Stimulated activated CD4-positive, alpha-beta T cell treated with anti-CD3 and anti-CD28 coated beads, TNF-alpha, amount 100 ng/mL, for 24 hours (primary cell): ENCODE measurements around the gene CHN1.

ENCODE experiments used
- DNase-seq, 3 experiments: peaks; one replicate each; pipeline ENCODE4 v3.0.0-alpha.2; 2020; ENCODE audit warnings: low read depth in 3 of 3

CHN1 gene, protein sequence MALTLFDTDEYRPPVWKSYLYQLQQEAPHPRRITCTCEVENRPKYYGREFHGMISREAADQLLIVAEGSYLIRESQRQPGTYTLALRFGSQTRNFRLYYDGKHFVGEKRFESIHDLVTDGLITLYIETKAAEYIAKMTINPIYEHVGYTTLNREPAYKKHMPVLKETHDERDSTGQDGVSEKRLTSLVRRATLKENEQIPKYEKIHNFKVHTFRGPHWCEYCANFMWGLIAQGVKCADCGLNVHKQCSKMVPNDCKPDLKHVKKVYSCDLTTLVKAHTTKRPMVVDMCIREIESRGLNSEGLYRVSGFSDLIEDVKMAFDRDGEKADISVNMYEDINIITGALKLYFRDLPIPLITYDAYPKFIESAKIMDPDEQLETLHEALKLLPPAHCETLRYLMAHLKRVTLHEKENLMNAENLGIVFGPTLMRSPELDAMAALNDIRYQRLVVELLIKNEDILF

DNA sequence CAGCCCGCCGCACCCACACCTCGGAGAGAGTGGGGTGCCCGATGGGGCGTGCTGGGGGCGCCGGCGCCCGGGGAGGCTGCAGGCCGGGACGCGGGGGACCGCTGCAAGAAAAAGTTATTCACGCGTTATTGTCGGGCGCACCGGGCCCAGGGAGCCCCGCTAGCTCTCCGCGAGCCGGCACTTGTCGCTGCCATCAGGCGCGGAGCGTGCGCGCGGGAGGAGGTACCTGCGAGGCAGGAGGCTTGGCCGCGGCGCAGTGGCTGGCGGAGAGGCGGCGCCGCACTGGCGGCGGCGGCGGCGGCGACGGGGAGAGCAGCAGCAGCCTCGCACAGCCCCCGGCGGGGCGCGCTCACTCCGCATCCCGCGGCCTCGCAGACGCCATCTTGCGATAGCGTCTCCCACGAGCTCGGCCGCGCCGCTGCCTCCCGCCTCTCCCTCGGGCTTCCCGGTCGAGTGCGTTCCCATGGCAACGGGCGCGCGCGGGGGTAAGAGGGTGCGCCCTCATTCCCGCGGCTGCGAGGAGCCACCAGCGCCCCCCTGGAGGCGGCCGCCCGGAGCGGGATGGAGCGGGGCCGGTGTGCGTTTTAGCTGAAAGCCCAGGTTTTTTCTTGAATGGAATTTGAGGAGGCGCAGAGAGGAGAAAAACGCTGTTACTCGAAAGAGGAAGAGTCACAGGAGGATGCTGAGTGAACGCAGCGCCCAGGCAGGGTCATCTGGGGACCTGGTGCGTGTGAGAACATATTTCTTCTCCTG is at the start of gene CHN1:
Gene CHN1 (minus strand): TSS at position 402 of the 753 bp plus-strand sequence. CDS start 469 bp downstream, outside the sequence.
- peak; percentile 30 to 67 (median 36) for DNase-seq

DNA sequence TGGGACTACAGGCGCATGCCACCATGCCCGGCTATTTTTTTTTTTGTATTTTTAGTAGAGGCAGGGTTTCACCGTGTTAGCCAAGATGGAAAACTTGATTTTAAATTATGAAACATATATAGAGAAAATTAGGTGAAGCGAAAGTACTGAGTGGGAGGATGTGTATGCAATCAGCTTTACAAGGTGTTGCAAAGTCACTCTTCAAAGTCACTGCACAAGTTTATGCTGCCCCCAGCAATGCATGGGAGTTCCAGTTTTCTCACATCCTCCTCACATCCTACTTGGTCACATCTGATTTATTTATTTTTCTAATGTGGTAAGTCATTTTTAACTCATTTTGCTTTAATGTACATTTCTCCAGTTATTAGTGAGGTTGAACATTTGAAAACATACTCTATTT is 49.2 kb upstream of the CHN1 start:
- DNase-seq: no peak

DNA sequence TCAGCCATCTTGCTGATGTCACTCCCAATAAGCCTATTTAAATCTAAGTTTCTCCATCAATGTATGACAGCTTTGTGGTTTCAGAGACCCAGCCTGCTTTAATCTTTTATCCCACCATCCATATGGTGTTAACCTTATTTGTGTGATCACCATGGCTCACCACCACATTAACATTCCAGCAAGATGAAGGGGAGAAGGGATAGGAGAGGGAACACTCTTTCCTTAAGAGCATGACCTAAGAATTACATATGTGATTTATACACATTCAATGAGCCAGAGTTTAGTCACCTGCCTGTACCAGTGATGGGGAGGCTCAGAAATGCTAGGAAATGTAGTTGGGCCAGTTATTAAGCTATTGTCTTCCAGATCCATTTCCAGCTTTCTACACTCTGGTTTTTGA is 44.5 kb upstream of the CHN1 start:
- DNase-seq: no peak

DNA sequence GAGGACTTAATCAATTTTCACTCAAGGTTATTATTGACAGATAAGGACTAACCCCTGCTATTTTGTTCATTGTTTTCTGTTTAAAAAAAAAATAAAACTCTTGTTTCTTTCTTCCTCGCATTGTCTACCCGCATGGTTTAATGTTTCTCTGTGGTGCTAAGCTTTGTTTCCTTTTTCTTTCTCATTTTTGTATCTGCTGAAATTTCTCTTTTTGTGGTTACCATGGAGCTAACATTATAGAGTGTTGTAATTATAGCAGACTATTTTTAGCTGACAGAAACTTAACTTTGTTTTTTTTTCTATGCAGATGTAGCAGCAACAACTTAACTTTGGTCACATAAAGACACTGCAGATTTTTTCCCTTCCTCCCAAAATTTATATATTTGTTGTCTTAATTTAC is 43.1 kb upstream of the CHN1 start:
- no peak for DNase-seq

DNA sequence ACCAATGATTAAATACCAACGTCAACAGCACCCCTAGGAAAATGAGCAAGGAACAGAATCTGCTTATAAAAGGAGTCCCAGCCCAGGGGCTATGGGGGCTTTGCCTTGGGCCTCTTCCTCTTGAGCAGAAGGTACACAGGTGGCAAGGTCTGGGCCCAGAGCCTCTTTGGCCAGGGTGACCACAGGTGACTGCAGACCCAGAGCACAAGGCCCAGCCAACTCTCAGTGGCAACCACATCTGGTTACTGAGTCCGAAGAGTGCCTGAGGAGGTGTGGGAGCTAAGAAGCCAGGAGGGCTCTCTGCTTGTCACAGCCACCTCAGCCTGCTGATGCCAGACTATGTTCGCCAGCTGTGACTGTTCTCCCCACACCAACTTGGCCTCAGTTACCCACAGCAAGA is 34.3 kb upstream of the CHN1 start:
- no peak for DNase-seq

DNA sequence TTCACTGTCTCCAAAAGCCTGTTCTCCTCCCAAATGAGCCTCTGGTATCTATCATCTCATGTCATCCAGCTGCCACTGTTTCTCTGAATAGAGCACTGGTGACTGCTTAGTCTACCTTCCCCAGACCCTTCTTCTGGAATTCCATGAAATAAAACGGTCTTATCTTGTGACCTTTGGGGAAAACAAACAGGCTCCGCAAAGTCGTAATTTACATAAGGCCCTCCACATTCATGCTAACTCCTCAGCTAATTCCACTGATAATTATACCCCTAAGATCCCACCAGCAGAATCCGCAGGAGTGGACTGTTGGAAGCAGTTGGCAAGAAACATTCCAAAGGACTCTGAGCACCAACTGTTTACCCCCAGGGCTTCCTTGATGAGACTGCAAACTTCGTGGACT is 33.9 kb upstream of the CHN1 start:
- no peak for DNase-seq

DNA sequence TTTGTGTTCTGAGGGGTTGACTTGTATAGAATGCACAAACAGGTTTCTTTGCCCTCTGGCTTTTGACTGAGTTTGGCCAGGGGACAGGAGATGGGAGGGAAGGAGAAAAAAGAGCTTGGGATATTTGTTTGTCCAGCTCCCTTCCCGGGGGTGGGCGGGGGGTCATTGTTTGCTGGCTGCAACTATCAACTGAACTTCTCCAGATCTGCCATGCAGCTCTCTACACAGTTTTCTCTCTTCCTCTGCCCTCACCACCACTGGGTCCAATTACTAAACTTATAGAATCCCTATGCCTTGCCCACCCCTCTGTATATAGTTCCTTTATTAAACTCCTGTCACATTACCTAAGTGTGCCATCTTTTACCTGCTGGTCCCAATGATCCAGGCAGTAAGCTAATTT is 32.8 kb upstream of the CHN1 start:
- no peak for DNase-seq

DNA sequence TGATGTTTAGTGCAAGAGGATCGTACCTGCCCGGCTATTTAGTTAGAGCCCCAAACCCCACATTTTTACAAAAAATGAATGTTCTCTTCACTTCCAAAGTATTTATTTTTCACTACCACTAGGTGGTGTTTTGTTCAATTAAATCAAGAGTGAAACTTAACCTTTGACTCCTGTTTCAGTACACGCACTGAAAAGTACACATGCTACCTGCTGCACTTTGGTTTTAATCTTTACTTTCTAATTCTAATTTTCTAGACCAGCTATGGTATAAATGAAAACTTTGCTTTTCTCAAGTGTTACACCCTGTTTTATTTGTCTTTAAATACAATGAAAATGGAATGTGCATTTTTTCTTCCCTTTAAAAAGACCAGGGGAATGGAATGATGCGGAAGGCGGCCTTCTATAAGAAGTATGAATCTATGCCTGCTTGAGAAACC is 31.4 kb upstream of the CHN1 start:
- no peak for DNase-seq

DNA sequence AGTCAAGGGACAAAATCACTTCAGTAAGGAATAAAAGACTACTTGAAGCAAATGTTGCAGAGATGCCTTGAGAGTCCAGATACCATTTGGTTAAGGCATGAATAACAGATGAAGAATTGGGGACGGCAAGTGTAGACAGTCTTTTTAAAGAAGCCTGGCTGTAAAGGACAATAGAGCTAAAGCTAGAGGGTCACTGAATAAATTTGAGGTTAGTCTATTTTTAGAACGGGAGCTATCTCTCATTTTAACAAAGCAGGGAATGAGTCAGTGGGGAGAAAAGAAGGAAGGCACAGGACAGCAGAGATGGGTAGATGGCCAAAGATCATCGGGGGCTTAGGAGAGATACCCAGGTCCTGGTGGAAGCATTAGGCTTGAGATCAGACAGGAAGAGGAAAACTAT is 30.6 kb upstream of the CHN1 start:
- DNase-seq: no peak

DNA sequence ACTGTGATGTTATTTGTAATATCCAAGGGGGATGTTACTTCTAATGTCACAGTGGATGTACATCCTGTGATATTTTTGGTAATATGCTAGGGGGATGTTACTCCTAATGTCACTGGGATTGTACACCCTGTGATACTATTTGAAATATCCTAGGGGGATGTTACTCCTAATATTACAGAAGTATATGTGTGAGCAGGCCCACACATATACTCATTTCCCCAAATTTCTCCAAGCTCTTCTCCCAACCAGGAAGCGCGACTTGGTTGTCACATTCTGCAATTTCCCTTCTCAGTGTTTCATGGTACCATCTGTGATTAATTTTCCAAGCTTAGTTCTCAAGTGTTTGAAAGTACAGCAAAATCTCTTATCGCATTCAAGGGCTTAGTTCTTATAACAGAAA is 29.5 kb upstream of the CHN1 start:
- DNase-seq: no peak

DNA sequence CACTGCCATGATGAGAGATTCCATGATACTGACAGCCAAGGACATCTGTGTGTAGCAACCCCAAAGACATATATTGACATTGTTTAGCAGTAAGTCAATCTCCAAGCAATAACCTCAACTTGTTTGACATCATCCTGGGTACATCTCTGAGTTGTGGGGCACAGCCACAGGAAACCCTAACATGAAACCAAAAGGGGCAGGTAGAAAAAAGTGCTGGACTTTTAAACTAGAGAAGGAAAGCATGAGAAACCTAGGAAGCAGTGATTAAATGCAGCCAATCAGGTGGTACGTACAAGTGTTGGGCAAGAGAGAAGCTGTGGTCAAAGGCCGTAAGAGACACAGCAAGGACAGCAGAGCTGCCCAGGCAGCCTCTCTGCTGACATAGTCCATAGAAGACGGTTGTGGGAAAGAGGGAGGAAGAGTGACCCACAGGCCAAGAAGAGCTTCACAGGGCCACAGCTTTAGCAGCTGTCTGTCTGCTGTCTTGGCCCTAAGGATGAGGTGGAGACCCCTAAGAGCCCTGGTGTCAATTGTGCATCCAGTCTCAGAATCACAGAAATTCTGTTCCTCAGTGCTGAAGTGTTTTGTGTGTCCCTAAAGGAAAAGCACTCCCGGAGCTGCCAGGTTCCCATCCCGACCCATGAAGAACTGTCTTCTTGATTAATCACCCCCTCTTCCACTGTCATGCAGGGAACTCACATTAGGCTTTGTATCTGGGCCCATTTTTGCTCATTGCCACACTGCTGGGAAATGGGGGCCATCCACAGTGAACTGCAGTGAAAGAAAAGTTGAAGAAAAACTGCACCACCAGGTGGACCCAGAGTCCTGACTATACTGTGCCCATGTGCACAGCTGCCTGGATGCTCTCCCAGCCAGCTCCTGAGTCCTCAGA is 25.4 kb upstream of the CHN1 start:
- no peak for DNase-seq

DNA sequence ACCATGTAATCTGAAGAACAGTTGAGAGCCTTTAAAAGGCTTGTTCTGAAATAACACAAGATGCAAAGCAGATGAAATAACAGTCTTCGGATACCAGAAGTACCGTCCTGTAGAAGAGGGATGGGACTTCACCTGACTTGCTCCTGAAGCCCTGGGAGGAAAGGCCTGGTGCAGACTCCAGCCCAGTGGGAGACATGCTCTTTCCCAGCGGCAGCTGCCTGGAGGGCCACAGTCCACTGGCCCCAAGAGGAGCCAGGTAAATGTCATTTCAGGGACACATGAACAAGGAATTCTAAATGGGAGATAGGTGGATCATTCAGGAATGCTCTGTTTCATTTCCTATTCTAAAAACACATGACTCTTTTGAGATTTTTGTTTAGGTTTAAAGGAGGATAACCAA is 22.6 kb upstream of the CHN1 start:
- no peak for DNase-seq

DNA sequence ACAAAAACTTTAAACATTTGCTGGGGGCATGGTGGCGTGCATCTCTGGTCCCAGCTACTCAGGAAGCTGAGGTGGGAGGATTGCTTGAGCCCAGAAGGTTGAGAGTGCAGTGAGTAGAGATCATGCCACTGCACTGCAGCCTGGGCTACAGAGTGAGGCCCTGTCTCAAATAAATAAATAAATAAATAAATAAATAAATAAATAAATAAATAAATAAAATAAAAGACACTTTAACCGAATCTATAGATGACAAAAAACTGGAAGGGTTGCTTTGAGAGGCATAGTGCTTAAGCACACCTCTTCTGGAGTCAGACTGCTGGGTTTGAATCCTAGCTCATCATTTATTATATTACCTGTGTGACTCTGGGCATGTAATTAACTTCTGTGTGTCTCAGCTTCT is 21.2 kb upstream of the CHN1 start:
- DNase-seq: no peak

DNA sequence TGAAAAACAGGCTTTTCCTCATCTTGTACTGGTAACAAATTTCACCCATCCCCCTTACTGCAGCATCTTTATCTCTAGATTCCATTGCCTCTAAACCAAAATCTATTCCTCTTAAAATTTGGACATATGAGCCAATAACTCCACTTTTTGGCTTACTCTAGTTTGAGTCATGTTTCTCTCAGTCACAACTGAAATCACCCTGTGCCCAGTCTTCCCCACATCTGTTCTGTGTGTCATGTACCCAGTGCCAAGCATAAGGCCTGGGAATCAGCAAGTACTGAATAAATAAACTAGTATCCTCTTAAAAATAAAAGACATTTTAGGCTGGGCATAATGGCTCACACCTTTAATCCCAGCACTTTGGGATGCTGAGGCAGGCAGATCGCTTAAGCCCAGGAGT is 20.8 kb upstream of the CHN1 start:
- no peak for DNase-seq

DNA sequence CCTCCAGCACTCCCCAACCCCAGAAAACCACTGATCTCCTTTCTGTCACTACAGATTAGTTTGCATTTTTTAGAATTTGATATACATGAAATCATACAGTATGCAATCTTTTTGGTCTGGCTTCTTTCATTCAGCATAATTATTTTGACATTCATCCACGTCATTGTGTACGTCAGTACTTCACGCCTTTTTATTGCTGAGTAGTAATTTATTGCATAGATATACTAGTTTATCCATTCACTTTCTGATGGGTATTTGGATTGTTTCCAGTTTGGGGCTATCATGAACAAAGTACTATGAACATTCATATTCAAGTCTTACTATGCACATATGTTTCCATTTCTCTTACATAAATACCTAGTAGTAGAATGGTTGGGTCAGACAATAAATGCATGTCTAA is 20.1 kb upstream of the CHN1 start:
- DNase-seq: no peak

DNA sequence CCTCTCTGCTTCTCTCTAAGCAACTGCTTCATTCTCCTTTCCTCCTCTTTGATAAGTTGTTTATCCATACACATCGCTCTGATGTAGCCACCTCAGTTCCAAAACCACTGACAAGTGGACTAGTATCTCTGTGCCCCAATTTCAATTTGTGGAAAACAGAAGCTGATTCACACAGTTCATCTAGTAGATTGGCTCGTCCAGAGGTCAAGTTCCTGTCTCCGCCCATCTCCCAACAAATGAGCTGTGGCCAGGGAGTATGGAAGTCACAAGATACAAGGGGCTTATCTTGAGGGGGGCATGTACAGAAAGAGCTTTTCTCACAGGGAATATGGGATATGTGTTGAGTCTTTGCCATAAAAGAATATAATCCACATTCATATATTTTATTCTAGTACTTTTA is 17.7 kb upstream of the CHN1 start:
- DNase-seq: no peak

DNA sequence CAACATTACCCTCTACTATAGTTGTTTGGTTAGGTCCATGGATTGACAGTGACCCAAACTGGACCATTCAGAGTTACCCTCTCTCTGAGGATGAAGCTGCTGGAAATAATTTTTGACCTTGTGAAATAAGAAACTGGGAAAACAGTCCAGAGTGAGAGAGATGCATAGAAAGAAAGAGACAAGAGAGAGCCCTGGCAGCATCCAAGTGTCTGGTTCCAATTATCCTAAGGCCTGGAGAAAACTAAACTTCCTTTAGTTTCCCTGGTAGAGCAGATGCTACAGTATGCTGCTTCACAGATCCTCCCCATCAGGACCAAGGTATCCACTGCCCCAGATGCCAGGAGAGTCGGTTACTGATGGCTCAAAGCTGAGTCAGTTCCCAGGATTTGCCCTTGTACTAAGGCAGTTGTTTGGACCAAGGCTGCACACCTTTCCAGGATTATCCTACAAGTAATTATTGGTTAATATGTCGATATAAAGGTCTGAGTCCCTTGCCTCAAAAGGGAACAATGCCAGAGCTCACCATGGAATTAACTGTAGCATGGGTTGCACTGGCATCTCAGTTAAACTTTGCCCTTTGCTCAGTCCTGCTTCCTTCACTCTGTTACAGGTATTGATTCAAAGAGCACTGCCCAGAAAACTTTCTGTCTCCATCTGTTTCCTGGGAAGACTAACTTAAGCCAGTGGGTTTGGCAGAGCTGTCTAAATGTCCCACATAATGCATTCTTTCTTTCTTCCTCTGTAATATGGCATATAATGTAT is 14.6 kb upstream of the CHN1 start:
- no peak for DNase-seq

DNA sequence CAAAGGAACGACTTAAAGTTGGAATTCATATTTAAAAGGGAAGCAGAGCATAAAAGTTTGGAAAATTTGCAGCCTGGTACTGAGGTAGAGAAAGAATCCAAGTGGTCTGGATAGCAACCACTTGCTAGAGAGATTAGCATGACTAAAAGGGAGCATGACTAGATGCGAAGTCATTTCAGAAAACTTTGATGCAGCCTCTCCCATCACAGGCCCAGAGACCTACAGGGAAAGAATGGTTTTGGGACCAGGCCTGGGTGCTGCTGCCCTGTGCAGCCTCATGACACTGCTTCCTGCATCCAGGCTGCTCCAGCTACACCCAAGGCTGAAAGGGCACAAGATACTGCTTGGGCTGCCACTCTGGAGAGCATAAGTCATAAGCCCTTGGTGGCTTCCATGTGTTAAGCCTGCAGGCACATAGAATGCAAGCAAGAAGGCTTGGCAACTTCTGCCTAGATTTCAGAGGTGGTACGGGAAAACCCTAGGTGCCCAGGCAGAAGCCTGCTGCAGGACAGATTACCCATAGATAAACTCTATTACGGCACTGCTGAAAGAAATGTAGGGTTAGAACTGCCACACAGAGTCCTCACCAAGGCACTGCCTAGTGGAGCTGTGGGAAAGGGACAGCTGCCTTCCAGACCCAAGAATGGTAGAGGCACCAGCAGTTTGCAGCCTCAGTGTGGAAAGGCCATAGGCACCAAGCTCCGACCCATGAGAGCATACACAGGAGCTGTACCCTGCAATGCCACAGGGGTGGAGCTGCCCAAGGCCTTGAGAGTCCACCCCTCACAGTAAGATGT is 12.6 kb upstream of the CHN1 start:
- no peak for DNase-seq

DNA sequence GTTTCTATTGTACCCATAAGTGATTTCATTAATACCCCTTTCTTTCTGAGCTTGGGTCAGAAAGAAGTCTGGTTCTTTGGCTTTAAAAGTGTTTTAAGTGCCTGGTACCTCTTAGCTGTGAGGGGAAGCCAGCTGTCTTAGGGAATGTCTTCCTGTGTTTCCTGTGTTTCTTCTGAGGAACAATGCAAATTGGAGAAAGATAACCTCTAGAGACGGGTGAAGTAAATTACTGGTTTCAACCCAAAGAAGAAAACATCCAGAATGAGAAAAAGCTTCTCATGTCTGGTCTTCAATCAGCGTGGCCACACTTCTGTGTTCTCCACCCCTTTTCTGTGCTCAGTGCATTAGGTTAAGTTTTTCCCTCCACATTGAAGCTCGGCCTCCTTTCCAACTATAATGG is 10.2 kb upstream of the CHN1 start:
- DNase-seq: no peak

DNA sequence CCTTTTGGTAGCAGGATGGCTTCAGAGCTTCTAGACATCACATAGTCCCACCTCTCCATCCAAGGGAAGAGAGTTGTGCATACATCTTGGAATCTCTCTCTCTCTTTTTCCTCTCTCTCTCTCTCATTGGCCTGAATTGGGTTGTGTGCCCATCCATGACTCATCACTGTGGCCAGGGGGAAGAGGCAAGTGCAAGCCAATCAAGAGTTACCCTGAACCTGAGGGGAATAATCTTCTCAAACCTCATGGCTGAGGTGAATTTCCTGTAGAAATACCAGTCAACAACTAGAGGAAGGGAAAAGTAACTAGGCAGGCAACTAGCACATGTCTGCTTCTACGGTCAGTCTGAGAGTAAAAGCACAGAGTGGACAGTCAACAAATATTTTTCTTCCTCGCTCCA is 7.3 kb upstream of the CHN1 start:
- no peak for DNase-seq

DNA sequence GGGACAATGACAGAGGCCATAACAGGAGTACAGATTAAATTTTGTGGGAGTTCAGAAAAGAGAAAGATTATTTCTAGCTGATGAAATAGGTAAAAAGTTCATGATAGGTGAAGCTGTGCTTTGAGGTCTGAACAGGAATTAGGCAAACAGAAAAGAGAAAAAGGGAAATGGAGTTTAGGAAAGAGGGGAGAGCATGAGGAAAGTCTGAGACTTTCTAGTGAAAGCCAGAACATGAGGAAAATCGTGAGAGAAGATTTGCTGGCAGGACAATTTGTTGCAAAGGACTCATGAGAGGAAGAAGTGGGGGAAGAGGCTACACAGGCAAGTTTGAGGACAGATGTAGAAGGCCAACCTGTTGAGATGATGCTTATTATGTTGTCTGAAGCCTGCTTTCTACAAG is 6.3 kb upstream of the CHN1 start:
- no peak for DNase-seq
